ENCODE results near the gene PDZD2.
"Not testable (repeated sequence)": the region's sequence is repeated elsewhere in the genome, so short reads cannot be mapped to it uniquely, and the experiment has no call there.

DNA sequence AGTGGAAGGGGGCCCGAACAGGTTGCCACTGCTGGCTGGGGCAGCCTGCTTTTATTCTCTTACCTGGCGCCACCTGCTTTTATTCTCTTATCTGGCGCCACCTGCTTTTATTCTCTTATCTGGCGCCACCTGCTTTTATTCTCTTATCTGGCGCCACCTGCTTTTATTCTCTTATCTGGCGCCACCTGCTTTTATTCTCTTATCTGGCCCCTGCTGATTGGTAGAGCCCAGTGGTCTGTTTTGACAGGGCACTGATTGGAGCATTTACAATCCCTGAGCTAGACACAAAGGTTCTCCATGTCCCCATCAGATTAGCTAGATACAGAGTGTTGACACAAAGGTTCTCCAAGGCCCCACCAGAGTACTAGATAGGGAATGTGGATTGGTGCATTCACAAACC is 52.5 kb downstream of the PDZD2 start:
- TF ChIP-seq, protein P1, sequence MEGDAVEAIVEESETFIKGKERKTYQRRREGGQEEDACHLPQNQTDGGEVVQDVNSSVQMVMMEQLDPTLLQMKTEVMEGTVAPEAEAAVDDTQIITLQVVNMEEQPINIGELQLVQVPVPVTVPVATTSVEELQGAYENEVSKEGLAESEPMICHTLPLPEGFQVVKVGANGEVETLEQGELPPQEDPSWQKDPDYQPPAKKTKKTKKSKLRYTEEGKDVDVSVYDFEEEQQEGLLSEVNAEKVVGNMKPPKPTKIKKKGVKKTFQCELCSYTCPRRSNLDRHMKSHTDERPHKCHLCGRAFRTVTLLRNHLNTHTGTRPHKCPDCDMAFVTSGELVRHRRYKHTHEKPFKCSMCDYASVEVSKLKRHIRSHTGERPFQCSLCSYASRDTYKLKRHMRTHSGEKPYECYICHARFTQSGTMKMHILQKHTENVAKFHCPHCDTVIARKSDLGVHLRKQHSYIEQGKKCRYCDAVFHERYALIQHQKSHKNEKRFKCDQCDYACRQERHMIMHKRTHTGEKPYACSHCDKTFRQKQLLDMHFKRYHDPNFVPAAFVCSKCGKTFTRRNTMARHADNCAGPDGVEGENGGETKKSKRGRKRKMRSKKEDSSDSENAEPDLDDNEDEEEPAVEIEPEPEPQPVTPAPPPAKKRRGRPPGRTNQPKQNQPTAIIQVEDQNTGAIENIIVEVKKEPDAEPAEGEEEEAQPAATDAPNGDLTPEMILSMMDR (IDR thresholded peaks at IDR 0.05; ENCODE audit: poor library complexity, severe bottlenecking): not testable (repeated sequence)
- TF ChIP-seq TAF1 (IDR thresholded peaks at IDR 0.05; ENCODE audit: low read depth); SMC3 (conservative IDR thresholded peaks at IDR 0.05; ENCODE audit: poor library complexity); EP300 (conservative IDR thresholded peaks at IDR 0.05; ENCODE audit: poor library complexity, severe bottlenecking): not testable (repeated sequence)
